H1 (cell line): ENCODE results near the gene PNRC2. TPM values are rescaled to one million over a fixed set of nuclear protein-coding genes. Genes with fewer than 3 reads are reported as not detected.

ENCODE experiments used
- BACH1 ChIP-seq: IDR thresholded peaks from 2 replicates; pipeline ENCODE4 v1.6.1; 2012; ENCODE audit warnings: low read length, improper control_type of control experiment
- CBX5 ChIP-seq: fragments of 300-800, 300-1000 bp; sonication (generic); IDR thresholded peaks from 2 replicates; pipeline ENCODE4 v1.7.1; 2016; ENCODE audit warnings: antibody characterized with exemption, low read length, low read depth
- CBX8 ChIP-seq: fragments of 300-800, 300-1000 bp; sonication (generic); IDR thresholded peaks from 2 replicates; pipeline ENCODE4 v1.7.1; 2016; ENCODE audit warnings: low read depth, low read length, borderline replicate concordance
- CHD1 ChIP-seq: IDR thresholded peaks from 2 replicates; pipeline ENCODE4 v1.6.1; 2012; ENCODE audit warnings: low read depth, low read length, improper control_type of control experiment
- CTBP2 ChIP-seq: IDR thresholded peaks from 2 replicates; pipeline ENCODE4 v1.7.0; 2011; ENCODE audit warnings: borderline replicate concordance, mild to moderate bottlenecking, moderate library complexity, mixed read lengths, low read length; ENCODE audit not compliant: insufficient read depth, insufficient read length
- CTCF ChIP-seq, 3 experiments: IDR thresholded peaks; 1 replicate in 2 of 3; 2 replicates in 1 of 3; pipeline versions ENCODE4 v1.5.1 to v1.6.1; 2011; ENCODE audit warnings: low read length in 3 of 3, mild to moderate bottlenecking in 3 of 3, inconsistent platforms in 2 of 3, low read depth in 1 of 3, moderate library complexity in 1 of 3; ENCODE audit not compliant: insufficient read depth in 1 of 3; ENCODE audit errors: control extremely low read depth in 1 of 3
- EP300 ChIP-seq, 2 experiments: IDR thresholded peaks; 1 replicate in 1 of 2; 2 replicates in 1 of 2; pipeline ENCODE4 v1.6.1; 2011 to 2012; ENCODE audit warnings: low read depth in 2 of 2, low read length in 2 of 2, mild to moderate bottlenecking in 2 of 2, borderline replicate concordance in 1 of 2, inconsistent platforms in 1 of 2, moderate library complexity in 1 of 2
- HDAC2 ChIP-seq, 2 experiments: fragments of 300-600 bp in 1 of 2; sonication (generic) in 1 of 2; IDR thresholded peaks; 2 replicates each; pipeline ENCODE4 v1.6.1; 2011 to 2012; ENCODE audit warnings: low read depth in 2 of 2, low read length in 2 of 2, mild to moderate bottlenecking in 2 of 2, moderate library complexity in 2 of 2, borderline replicate concordance in 1 of 2, inconsistent platforms in 1 of 2
- JUN ChIP-seq: IDR thresholded peaks from 2 replicates; pipeline ENCODE4 v1.6.1; 2011; ENCODE audit warnings: low read depth, mild to moderate bottlenecking, improper control_type of control experiment, low read length
- PHF8 ChIP-seq: fragments of 200-600 bp; sonication (generic); conservative IDR thresholded peaks from 2 replicates; pipeline ENCODE4 v1.7.1; 2012; ENCODE audit warnings: low read depth, mild to moderate bottlenecking, inconsistent platforms, low read length, moderate library complexity
- POLR2AphosphoS5 ChIP-seq: IDR thresholded peaks from 2 replicates; pipeline ENCODE4 v1.6.1; 2011; ENCODE audit warnings: low read depth, low read length
- POU5F1 ChIP-seq: IDR thresholded peaks from 2 replicates; pipeline ENCODE4 v1.6.1; 2011; ENCODE audit warnings: low read depth, mild to moderate bottlenecking, low read length, moderate library complexity
- RAD21 ChIP-seq, 2 experiments: IDR thresholded peaks in 1 of 2; conservative IDR thresholded peaks in 1 of 2; 2 replicates each; pipeline ENCODE4 v1.6.1; 2011; ENCODE audit warnings: low read depth in 2 of 2, low read length in 2 of 2, improper control_type of control experiment in 1 of 2, inconsistent platforms in 1 of 2, mild to moderate bottlenecking in 1 of 2, moderate library complexity in 1 of 2
- RFX5 ChIP-seq: IDR thresholded peaks from 2 replicates; pipeline ENCODE4 v1.6.1; 2011; ENCODE audit warnings: low read depth, low read length, improper control_type of control experiment, borderline replicate concordance
- SP1 ChIP-seq: IDR thresholded peaks from 2 replicates; pipeline ENCODE4 v1.6.1; 2011; ENCODE audit warnings: low read depth, low read length
- SP2 ChIP-seq: IDR thresholded peaks from 2 replicates; pipeline ENCODE4 v1.6.1; 2012; ENCODE audit warnings: mild to moderate bottlenecking, low read length, inconsistent platforms
- SUZ12 ChIP-seq: fragments of 200-600 bp; sonication (generic); IDR thresholded peaks from 2 replicates; pipeline ENCODE4 v1.6.1; 2012; ENCODE audit warnings: mild to moderate bottlenecking, inconsistent platforms, low read length, moderate library complexity, mixed read lengths
- TAF1 ChIP-seq: IDR thresholded peaks from 2 replicates; pipeline ENCODE4 v1.6.1; 2011; ENCODE audit warnings: mild to moderate bottlenecking, low read depth, low read length
- TCF12 ChIP-seq: IDR thresholded peaks from 2 replicates; pipeline ENCODE4 v1.6.1; 2011; ENCODE audit warnings: low read depth, mild to moderate bottlenecking, low read length
- ZNF274 ChIP-seq: IDR thresholded peaks from 2 replicates; pipeline ENCODE4 v1.7.0; 2012; ENCODE audit warnings: low read length, borderline replicate concordance; ENCODE audit errors: extremely low read depth
- polyA plus RNA-seq, 7 experiments: library from polyadenylated mRNA; depleted of rRNA in 3 of 7; stranded (reverse) in 5 of 7; unstranded in 2 of 7; fragments of >200 nt in 5 of 7; fragments of 200-250 nt in 2 of 7; gene quantifications; 1 replicate in 5 of 7; 2 replicates in 1 of 7; 4 replicates in 1 of 7; pipeline versions ENCODE4 v1.2.1 to v1.2.3, GENCODE V29; 2011 to 2013; ENCODE audit warnings: missing spikeins in 2 of 7, mixed read lengths in 2 of 7
- total RNA-seq: library from RNA; stranded (reverse); fragmentation: NEBNext Ultra II Directional; extraction: Animal tissue kit (Norgen Biotek cat#: 25700); gene quantifications from 2 replicates; pipeline ENCODE4 v1.2.1, GENCODE V29; 2021
- TF ChIP-seq, protein P1 (sequence below): IDR thresholded peaks from 2 replicates; pipeline ENCODE4 v1.6.1; 2011; ENCODE audit warnings: low read length, improper control_type of control experiment

Gene PNRC2
- total and polyA plus RNA-seq, 2 of the 8 experiments (the other 6 are each of a cell fraction or from before 2014, with no cell fraction given): 57.5 to 147 TPM

- no peak for TF ChIP-seq CHD1
- TF ChIP-seq CBX5: no peak
- TF ChIP-seq POLR2AphosphoS5: no peak
- no peak for TF ChIP-seq CTCF (IDR thresholded peaks at IDR 0.05; ENCODE audit: control extremely low read depth in 1 of 3, insufficient read depth in 1 of 3, low read depth in 1 of 3, low read length in 3 of 3)
- TF ChIP-seq RAD21 (IDR thresholded peaks at IDR 0.05 in 1 of 2, conservative IDR thresholded peaks at IDR 0.05 in 1 of 2; ENCODE audit: low read depth in 2 of 2, low read length in 2 of 2): no peak
- TF ChIP-seq BACH1: no peak
- TF ChIP-seq SUZ12: no peak
- TF ChIP-seq, protein P1, sequence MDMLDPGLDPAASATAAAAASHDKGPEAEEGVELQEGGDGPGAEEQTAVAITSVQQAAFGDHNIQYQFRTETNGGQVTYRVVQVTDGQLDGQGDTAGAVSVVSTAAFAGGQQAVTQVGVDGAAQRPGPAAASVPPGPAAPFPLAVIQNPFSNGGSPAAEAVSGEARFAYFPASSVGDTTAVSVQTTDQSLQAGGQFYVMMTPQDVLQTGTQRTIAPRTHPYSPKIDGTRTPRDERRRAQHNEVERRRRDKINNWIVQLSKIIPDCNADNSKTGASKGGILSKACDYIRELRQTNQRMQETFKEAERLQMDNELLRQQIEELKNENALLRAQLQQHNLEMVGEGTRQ: no peak
- 0 out of 2 replicates have a peak, but pooled peaks have one; percentile 28 for TF ChIP-seq SP1
- no peak for TF ChIP-seq SP2
- no peak for TF ChIP-seq RFX5
- no peak for TF ChIP-seq CTBP2
- 0 out of 4 replicates have a peak, but pooled peaks of 1 of the 2 experiments have one; percentile 35 for TF ChIP-seq HDAC2 (IDR thresholded peaks at IDR 0.05; ENCODE audit: borderline replicate concordance in 1 of 2, low read depth in 2 of 2, low read length in 2 of 2)
- no peak for TF ChIP-seq PHF8
- TF ChIP-seq TAF1: no peak
- TF ChIP-seq CBX8: no peak
- no peak for TF ChIP-seq EP300 (IDR thresholded peaks at IDR 0.05; ENCODE audit: borderline replicate concordance in 1 of 2, low read depth in 2 of 2, low read length in 2 of 2)
- no peak for TF ChIP-seq TCF12
- no peak for TF ChIP-seq ZNF274
- TF ChIP-seq POU5F1: no peak
- TF ChIP-seq JUN: no peak
Measured at GRCh38 chr1:24003331-24003972, 43.8 kb downstream of the PNRC2 start (continued).
